ENCODE measurements around the gene EHD4.

DNA sequence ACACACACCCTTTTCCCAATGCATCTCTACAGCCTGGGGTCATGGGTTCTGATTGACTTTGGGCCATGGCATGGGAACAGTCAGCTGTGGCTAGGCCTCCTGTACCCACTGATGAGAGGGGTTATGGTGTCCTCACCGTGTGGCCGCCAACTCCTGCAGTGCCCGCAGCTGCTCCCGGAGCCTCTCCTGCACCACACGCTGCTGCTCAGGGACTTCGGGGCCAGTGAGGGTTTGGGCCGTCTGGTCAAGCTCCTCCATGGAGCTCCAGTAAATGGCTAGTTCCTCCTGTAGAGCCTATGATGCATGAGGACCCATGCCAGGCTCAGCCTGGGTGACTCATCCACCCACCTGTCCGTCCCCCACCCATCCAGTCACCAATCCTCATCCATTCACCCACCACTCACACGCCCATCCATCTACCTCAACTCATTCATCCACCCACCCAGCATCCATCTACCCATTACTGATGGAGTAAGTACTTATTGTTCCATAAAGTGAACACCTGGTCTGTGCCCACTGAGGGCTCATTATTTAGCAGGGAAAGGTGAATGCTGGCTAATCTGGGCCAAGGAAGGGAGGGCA is 100.1 kb downstream of the EHD4 start:
- TF ChIP-seq CTCF (IDR thresholded peaks at IDR 0.05) (no peak), EP300 (IDR thresholded peaks at IDR 0.05) (no peak)

Measured in gastroesophageal sphincter (tissue), 3 donors.